CD4-positive, alpha-beta T cell treated with Interleukin-15 for 4 hours (primary cell): ENCODE results near the gene SIAH3.
"Not testable (repeated sequence)": the region's sequence is repeated elsewhere in the genome, so short reads cannot be mapped to it uniquely, and the experiment has no call there.

Experiments
- DNase-seq: peaks from one replicate; pipeline ENCODE4 v3.0.0-alpha.2; 2020; ENCODE audit warnings: low spot score

Gene SIAH3

GRCh38 chr13:45782327-45783045 lies 69.1 kb downstream of the SIAH3 start:
- no peak for DNase-seq

- DNase-seq: no peak
Measured at GRCh38 chr13:45781553-45782326, 69.8 kb downstream of the SIAH3 start.

DNA sequence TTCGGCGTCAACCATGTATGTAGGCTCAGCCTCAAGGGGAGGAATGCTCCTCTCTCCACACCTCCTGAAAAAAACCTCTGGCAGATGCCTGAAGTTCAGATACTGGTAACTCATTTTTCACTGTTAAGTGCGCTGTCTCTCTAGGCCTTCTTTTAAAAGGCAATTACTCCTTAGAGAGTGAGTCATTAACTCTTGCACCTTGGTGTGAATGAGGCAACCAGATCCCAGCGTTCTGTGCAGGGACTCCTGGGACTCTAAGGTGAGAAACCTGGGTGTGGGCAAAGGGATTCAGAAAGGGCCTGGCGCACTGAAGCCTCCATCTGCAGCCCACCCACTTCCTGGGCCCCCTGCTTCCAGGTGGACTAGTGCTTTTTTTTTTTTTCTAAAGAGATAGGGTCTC lies 71.7 kb downstream of the SIAH3 start:
- DNase-seq: no peak

DNA sequence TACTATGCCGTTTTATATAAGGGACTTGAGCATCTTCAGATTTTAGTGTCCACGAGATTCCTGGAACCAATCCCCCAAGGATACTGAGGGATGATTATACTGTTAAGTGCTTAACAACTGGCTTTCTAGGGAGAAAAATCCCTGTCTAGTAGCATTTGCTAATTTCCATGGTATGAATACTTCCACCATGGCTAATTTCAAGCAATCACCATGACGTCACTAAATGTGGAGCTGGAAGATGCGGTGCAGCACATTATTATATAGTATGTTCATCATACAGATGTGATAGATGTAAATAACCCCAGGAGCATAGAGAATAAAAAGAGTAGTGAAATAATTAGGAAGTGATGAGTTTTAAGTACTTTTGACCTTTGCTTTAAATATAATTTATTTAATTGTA lies 72.7 kb downstream of the SIAH3 start:
- no peak for DNase-seq

DNA sequence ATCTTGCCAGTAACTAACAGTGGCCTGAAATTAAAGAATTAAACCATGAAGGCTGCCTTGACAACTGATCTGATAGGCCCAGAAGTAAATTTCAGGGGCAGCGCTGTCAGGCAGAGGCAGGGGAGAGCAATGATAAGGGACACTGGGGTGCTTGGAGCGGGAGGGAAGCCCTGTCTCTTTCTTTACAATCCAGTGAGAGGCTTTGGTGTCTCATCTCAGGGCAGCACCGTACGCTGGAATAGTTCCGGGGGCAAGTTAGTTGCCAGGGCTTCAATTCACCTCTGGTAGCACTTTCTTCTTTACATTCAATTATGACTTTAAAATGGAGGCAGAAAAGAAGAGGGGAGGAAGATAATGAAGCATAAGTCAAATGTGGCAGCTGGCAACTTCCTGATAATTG lies 74.8 kb downstream of the SIAH3 start:
- no peak for DNase-seq

- no peak for DNase-seq
Measured at GRCh38 chr13:45775401-45775963, 76.1 kb downstream of the SIAH3 start.

- no peak for DNase-seq
Measured at GRCh38 chr13:45773944-45774343, 77.6 kb downstream of the SIAH3 start.

DNA sequence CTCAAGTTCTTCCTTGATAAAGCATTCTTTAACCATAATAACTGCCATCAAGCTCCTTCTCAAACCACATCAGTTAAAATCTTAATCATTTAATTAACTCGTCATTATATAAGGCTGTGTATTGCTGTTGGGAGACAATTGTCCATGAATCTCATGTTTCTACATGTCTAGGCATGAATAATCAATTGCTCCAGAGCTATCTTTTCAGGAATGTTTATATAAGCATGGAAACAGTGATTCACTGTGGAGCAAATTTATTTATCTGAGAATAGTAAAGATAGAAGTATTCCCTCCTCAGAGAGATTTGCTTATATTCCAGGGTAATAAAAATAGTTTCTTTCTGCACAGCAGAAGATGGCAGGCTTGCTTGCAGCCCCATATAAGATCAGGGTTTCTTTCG lies 78.3 kb downstream of the SIAH3 start:
- no peak for DNase-seq

GRCh38 chr13:45770886-45771285 lies 80.7 kb downstream of the SIAH3 start:
- DNase-seq: no peak

- DNase-seq: no peak
Measured at GRCh38 chr13:45768656-45769479, 82.7 kb downstream of the SIAH3 start.

DNA sequence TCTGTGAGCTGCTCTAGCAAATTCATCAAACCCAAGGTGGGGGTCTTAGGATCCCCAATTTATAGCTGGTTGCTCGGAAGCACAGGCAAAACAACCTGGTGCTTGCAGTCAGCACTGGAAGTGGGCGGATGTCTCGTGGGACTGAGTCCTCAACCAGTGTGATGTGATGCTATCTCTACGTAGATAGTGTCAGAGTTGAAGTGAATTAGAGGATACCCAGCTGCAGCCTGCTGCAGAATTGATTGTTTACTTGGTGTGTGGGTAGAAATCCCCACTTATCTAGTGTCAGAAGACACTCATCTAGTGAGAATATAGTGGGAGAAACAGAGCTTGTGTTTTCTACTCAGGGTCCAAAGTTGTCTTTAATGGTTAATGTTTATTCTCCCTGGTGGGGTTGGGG lies 86.1 kb downstream of the SIAH3 start:
- no peak for DNase-seq

- DNase-seq: no peak
Measured at GRCh38 chr13:45763419-45763818, 88.1 kb downstream of the SIAH3 start.

DNA sequence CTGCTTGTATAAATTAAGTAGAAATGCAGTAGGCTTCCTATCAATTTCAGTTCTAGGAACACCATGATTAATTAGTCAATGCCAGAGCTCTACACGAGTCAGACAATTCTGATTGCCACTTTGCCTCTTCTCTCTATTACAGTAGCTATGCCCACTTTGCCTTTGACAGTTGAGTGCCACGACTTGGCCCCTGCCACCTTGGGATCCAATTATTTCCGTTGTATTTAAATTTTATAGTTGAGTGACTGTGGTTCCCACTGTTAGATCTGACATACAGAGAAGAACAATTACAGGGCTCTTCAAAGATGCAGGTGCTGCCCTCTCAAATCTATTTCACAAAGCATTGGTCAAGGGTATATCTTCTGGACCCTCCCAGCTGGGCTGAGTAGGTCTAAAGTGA lies 94.0 kb downstream of the SIAH3 start:
- not testable (repeated sequence) for DNase-seq

DNA sequence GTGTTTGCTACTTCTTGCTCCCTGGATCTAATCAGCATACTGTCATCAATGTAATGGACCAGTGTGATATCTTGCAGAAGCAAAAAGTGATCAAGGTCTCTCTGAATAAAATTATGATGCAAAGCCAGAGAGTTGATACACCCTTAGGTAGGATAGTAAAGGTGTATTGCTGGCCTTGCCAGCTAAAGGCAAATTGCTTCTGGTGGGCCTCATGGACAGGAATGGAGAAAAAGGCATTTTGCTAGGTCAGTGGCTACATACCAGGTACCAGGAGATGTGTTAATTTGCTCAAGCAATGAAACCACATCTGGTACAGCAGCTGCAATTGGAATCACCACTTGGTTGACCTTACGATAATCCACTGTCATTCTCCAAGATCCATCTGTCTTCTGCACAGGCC lies 95.1 kb downstream of the SIAH3 start:
- DNase-seq: not testable (repeated sequence)

- DNase-seq: no peak
Measured at GRCh38 chr13:45752510-45752909, 99.0 kb downstream of the SIAH3 start.

DNA sequence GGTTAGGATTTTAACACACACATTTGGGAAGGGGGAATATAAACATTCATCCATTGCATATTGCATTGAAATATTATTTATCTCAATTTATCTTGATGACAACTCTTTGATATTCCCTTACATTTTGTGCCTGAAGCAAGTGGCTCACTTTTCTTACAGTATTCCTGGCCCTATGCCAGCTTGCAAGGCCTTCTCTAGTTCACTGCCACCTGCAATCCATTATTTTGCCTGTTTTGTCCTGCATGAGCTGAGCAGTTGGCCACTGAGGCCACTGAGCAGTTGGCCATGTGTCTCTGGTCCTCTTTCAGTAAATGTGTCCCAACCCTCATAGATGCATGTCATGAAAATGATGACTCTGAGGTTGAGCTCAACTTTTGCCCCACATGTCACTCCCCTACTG lies 99.7 kb downstream of the SIAH3 start:
- no peak for DNase-seq

GRCh38 chr13:45750566-45750965 lies 101.0 kb downstream of the SIAH3 start:
- no peak for DNase-seq

- DNase-seq: no peak
Measured at GRCh38 chr13:45748941-45749759, 102.4 kb downstream of the SIAH3 start.

DNA sequence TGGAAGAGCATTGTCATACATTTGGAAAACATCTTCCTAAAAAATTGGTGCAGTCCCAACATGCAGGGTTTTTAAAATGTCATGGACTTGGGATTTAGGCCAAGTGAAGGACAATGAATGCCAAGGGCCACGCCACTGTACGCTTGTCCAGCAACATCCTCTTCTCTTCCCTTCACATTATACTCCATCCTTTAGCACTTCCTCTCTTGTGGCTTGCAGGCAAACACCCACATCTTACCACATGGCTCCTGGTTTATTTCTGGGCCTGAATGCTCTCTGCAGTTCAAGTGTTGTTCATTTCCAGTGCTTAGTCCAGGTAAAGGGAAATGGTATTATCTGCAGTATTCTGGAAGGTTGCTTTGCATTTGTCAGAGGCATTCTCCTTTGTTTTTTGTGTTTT lies 104.5 kb downstream of the SIAH3 start:
- DNase-seq: no peak

DNA sequence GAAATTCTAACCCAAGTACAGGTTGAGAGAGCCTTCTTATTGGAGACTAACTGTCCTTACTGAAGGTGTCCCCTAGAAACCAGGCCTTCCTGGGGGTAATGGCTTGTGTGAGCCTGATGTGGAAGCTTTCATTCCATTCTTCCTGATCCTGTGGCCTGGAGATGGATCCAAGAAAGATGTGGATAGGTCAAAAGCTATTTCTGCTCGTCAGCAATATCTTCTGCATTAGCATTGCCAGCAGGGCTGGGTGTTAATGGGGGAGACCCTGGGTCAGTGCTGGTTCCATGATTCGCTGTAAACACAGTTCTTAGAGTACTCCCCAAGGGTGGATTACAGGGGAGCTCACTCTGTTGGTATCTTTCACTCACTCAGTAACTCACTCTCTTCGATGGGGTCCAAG lies 106.6 kb downstream of the SIAH3 start:
- DNase-seq: no peak

DNA sequence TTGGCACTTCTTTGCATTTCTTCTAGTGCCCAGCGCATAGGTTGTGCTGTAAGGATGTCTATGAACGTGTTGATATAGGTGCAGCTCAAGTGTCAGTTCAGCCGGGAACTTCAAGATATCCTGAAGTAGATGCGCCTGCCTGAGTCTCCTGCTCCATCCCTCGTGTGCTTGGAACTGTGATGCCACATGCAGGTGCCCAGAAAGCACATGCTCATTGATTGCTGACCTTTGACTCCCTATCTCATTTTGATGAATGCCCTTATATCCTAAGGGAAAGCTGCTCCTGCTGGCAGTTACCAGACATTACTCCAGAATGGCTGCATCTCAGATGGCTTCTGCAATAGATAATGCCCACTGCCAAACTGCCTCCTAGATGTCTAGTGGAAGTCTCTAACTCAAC lies 108.6 kb downstream of the SIAH3 start:
- no peak for DNase-seq

DNA sequence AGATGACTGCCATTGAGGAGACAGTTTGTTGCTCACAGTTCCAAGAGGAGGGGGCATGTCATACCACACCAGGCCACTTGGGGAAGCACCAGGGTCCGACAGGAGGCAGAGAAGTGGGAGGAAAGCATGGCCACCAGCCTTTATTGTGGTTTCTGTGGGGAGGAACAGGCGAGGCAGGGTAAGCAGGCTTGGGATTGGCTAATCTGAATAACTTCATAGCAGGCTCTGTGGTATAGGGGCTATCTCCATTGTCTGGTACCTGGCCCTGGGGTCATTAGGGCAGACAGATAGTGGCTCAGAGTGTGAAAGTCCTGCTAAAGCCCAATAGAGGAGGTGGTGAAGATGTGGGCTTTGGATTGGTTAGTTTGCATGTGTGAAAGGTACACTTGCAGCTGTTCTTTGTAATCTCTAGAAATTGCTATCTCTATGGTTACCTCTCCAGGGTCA lies 114.0 kb downstream of the SIAH3 start:
- no peak for DNase-seq
